Type B pancreatic cell (in vitro differentiated cells): ENCODE results near the gene CMTM4. TPM values are rescaled to one million over a fixed set of nuclear protein-coding genes. Genes with fewer than 3 reads are reported as not detected.

Experiments
- DNase-seq: peaks from one replicate; pipeline ENCODE4 v3.0.0; 2021; ENCODE audit warnings: mixed read lengths; ENCODE audit not compliant: unreplicated experiment; ENCODE audit errors: extremely low spot score
- H3K27ac Mint-ChIP-seq: 2 replicates; pipeline ENCODE4 v1.8.0; 2021; ENCODE audit warnings: mild to moderate bottlenecking, mixed read lengths
- H3K27me3 Mint-ChIP-seq: 2 replicates; pipeline ENCODE4 v1.8.0; 2021; ENCODE audit warnings: mixed read lengths
- H3K36me3 Mint-ChIP-seq: 2 replicates; pipeline ENCODE4 v1.8.0; 2021; ENCODE audit warnings: mixed read lengths
- H3K4me1 Mint-ChIP-seq: one replicate; pipeline ENCODE4 v1.8.0; 2021; ENCODE audit warnings: mixed read lengths; ENCODE audit not compliant: unreplicated experiment
- H3K4me3 Mint-ChIP-seq: 2 replicates; pipeline ENCODE4 v1.8.0; 2021; ENCODE audit warnings: mild to moderate bottlenecking, mixed read lengths
- H3K9me3 Mint-ChIP-seq: 2 replicates; pipeline ENCODE4 v1.8.0; 2021; ENCODE audit warnings: mixed read lengths
- CTCF ChIP-seq: fragments of 200-600 bp; sonication (generic); conservative IDR thresholded peaks from 2 replicates; pipeline ENCODE4 v1.5.0; 2021; ENCODE audit warnings: antibody characterized with exemption, mild to moderate bottlenecking
- total RNA-seq: library from RNA; stranded (reverse); gene quantifications from 2 replicates; pipeline ENCODE4 v1.2.1, GENCODE V29; 2021; ENCODE audit warnings: low replicate concordance

Gene CMTM4
- total RNA-seq, 1 donor from 2014 or later = 64.4 TPM

GRCh38 chr16:66698046-66698445 lies 1.5 kb upstream of the CMTM4 start:
- Mint-ChIP-seq H3K4me1 (peaks cover 9% of the 10 kb centered on the region), H3K4me3 (peak overlapping the region; percentile 67), H3K27ac (no peak overlapping the region), H3K36me3 (no peaks in the 10 kb centered on the region), H3K27me3 (peaks cover 3% of the 10 kb centered on the region), H3K9me3 (no peaks in the 10 kb centered on the region)
- DNase-seq = no peak
- no peak for TF ChIP-seq CTCF

GRCh38 chr16:66695935-66696668 lies 441 bp downstream of the CMTM4 start:
- DNase-seq = peak; percentile 73

GRCh38 chr16:66695471-66695934 lies 1.0 kb downstream of the CMTM4 start:
- Mint-ChIP-seq H3K27me3 (peaks cover 3% of the 10 kb centered on the region), H3K4me3 (peak overlapping the region; percentile 87), H3K4me1 (peaks cover 16% of the 10 kb centered on the region), H3K36me3 (no peaks in the 10 kb centered on the region), H3K9me3 (no peaks in the 10 kb centered on the region), H3K27ac (peak overlapping the region; percentile 65)
- TF ChIP-seq CTCF = no peak
- no peak for DNase-seq

More at GRCh38 chr16:66695935-66696668, 441 bp downstream of the CMTM4 start:
- no peaks in the 10 kb centered on the region for H3K36me3 Mint-ChIP-seq
- no peak for TF ChIP-seq CTCF
- H3K27me3 Mint-ChIP-seq = peaks cover 3% of the 10 kb centered on the region
- H3K27ac Mint-ChIP-seq = peak overlapping the region; percentile 65
- H3K4me1 Mint-ChIP-seq = peaks cover 12% of the 10 kb centered on the region
- no peaks in the 10 kb centered on the region for H3K9me3 Mint-ChIP-seq
- peak overlapping the region; percentile 87 for H3K4me3 Mint-ChIP-seq

- peak overlapping the region; percentile 65 for H3K27ac Mint-ChIP-seq
- peaks cover 25% of the 10 kb centered on the region for H3K4me1 Mint-ChIP-seq
- H3K27me3 Mint-ChIP-seq = peaks cover 3% of the 10 kb centered on the region
- no peak for DNase-seq
- TF ChIP-seq CTCF = no peak
- no peaks in the 10 kb centered on the region for H3K36me3 Mint-ChIP-seq
- no peaks in the 10 kb centered on the region for H3K9me3 Mint-ChIP-seq
- no peak overlapping the region for H3K4me3 Mint-ChIP-seq
These were observed 3.4 kb downstream of the CMTM4 start for GRCh38 chr16:66693149-66693548.

- TF ChIP-seq CTCF = no peak
- peaks cover 2% of the 10 kb centered on the region for H3K27me3 Mint-ChIP-seq
- no peaks in the 10 kb centered on the region for H3K36me3 Mint-ChIP-seq
- peaks cover 25% of the 10 kb centered on the region for H3K4me1 Mint-ChIP-seq
- no peaks in the 10 kb centered on the region for H3K9me3 Mint-ChIP-seq
- no peak overlapping the region for H3K27ac Mint-ChIP-seq
- H3K4me3 Mint-ChIP-seq = no peak overlapping the region
- no peak for DNase-seq
These were observed 4.2 kb downstream of the CMTM4 start for GRCh38 chr16:66692341-66692740.
